GM18951 (cell line): ENCODE measurements around the gene DISC1.

Experiments used
- POLR2A ChIP-seq: IDR thresholded peaks from 4 replicates; pipeline ENCODE4 v1.6.1; 2011; ENCODE audit warnings: mild to moderate bottlenecking; ENCODE audit not compliant: insufficient read length, insufficient read depth; ENCODE audit errors: extremely low read depth
- in situ Hi-C: fragments of 300-500 bp; cut with MboI; formaldehyde crosslinking; loops from one replicate; pipeline ENCODE4 v1.12.0; 2022; ENCODE audit warnings: low sequenced_read_pairs, mixed read lengths, inconsistent platforms; ENCODE audit not compliant: unreplicated experiment

DISC1 gene

GRCh38 chr1:232029315-232029714 lies 402.7 kb downstream of the DISC1 start:
- no peak for TF ChIP-seq POLR2A
- in situ Hi-C loops: no loop called here

GRCh38 chr1:232031156-232031555 lies 404.6 kb downstream of the DISC1 start:
- no peak for TF ChIP-seq POLR2A
- in situ Hi-C loops: no loop called here

- in situ Hi-C loops: no loop called here
- TF ChIP-seq POLR2A: no peak
These were observed 406.7 kb downstream of the DISC1 start for GRCh38 chr1:232033285-232033684.

GRCh38 chr1:232034556-232034955 lies 408.0 kb downstream of the DISC1 start:
- in situ Hi-C loops: no loop called here
- no peak for TF ChIP-seq POLR2A

DNA sequence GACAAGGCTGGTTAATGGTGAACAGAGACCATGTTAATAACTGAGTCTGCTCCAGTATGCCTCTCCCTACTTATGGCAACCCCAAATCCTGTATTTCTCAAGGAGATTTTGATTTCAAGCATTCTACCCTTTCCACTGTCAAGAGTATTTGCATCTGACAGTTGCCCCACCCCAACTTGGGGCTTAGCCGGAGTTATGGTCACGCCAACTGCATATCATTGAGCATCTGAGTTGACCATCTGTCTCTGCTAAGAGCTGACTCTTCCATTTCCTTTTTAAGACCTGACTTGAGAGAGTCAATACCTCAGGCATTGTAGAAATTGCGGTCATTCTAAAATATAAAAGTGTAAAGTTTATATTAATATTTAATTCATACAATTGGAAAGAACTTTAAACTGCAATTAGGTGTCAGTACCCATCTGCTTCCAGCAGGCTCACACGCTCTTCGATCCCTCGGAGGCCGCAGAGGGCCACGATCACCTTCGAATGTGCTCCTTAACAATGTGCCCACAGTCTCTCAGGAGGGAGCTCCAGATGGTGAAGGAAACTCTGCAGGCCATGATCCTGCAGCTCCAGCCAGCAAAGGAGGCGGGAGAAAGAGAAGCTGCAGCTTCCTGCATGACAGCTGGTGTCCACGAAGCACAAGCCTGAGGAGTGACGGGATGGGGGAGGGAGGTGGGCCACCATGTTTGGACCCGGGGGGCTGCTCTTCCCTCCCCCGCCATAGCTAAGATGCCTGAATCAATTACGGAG lies 409.8 kb downstream of the DISC1 start:
- in situ Hi-C loops: no loop called here
- TF ChIP-seq POLR2A: no peak

- in situ Hi-C loops: no loop called here
- TF ChIP-seq POLR2A: no peak
These were observed 411.3 kb downstream of the DISC1 start for GRCh38 chr1:232037774-232038388.

- in situ Hi-C loops: no loop called here
- no peak for TF ChIP-seq POLR2A
These were observed 412.4 kb downstream of the DISC1 start for GRCh38 chr1:232038706-232039677.

- in situ Hi-C loops: no loop called here
- no peak for TF ChIP-seq POLR2A
These were observed 413.7 kb downstream of the DISC1 start for GRCh38 chr1:232040260-232040659.

- in situ Hi-C loops: no loop called here
- TF ChIP-seq POLR2A: no peak
These were observed 418.1 kb downstream of the DISC1 start for GRCh38 chr1:232044728-232045127.

GRCh38 chr1:232045139-232045994 lies 418.8 kb downstream of the DISC1 start:
- in situ Hi-C loops: no loop called here
- no peak for TF ChIP-seq POLR2A

DNA sequence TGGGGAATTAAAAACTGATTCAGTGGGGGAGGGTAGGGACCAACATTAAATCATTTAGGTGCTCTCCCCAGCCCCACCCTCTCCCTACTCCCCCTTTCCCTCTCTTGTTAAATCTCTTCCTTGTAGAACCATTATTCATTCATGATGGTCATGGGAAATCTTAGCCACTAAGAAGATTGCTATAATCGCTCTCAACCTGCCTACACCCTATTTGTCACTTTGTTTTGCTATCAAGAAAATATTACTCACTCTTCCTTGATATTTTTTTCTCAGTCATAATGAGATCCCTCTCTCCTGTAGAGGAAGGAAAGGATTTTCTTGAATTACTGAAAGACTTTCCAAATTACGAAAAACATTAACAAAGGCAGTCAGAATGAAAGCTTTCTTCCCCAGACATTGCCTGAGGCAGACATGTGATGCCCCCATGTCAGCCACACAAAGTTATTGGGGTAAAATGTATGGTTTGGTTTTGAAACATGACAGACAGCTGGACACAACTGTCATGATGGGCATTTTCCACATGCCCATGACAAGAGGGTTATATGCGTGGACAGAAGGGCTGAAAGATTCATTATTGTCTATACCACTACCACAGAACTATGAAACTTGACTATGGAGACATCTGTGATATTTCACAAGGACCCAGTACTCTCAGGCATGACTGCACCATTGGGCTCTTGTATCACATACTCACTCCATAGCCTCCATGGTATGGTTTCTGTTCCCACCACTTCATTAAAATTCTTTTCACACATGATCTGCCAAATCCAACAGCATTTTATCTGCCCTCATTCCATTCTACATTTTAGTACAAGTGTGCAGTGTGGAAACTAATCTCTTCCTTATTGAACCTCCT lies 420.1 kb downstream of the DISC1 start:
- in situ Hi-C loops: no loop called here
- TF ChIP-seq POLR2A: no peak

- no peak for TF ChIP-seq POLR2A
- in situ Hi-C loops: no loop called here
These were observed 420.9 kb downstream of the DISC1 start for GRCh38 chr1:232047473-232047872.
